Kidney capillary endothelial cell (primary cell): ENCODE results near the gene UGT1A7.

Experiments
- DNase-seq: peaks from one replicate; pipeline ENCODE4 v3.0.0-alpha.2; 2018; ENCODE audit warnings: low spot score

Gene UGT1A7

GRCh38 chr2:233799087-233799665 is 117.5 kb downstream of the UGT1A7 start:
- no peak for DNase-seq

DNA sequence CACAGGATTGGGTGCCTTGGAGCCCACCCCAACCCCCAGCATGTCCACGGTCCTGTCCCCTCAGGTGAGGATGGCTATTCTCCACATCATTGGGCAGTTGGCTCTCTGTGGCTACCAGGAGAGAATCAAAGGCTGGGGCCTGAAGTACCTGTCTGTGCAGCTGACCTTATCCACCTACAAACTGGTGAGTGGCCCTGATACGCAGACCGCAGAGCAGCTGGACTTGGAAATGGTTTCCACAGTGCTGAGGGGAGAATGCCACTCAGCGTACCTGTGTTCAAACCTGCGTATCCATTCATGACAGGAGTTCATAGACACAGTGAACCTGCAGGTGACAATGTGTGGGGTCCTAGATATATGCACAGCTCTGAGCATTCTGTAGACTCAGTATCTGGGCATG is 118.0 kb downstream of the UGT1A7 start:
- DNase-seq, result no peak

DNA sequence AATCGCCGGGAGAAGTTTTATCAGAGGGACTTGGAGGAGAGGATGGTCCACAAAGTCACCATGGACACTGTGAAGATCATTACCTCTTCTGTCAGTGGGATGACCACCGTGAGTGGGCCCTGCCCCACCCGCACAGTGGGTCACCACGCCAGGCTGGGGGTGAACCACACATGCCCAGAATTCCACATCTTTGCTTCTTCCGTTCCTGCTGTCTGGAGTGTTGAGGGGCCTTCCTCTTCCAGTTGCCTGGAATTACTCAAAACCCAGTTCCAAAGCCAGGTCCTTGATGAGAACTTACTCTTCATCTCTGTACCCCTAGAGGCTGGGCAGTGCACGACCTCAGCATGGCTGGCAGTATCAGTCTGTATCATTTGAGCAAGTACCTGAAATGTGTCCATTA is 118.5 kb downstream of the UGT1A7 start:
- DNase-seq, result no peak

DNA sequence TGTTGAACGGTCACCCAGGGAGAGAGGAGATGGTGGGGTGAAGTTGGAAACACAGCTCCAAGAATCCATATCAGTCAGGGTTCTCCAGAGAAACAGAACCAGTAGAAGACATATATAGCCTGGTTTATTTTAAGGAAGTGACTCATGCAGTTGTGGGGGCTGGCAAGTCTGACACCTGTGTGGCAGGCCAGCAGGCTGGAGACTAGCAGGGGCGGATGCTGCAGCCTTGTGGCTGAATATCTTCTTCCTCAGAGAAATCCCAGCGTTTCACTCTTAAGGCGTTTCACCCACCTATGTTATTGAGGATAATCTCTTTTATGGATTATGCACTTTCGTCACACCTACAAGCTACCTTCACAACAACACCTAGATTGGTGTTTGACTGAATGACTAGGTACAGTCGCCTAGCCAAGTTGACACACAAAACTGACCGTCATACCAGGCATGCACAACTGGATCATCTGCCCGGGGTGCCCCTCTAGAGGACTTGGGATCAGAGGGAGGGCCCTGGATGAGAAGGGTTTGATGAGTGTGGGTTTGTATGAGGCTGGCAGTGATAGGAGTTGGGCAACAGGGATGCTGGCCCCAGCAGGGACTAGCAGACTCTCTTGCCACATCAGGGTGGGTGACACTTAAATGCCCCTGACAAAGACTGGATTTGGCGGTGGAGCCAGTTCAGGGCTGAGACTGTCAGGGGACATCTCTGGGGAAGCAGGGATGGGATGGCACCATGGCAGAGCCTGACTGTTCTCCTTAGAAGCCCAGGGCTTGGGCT is 119.8 kb downstream of the UGT1A7 start:
- DNase-seq, result no peak

DNA sequence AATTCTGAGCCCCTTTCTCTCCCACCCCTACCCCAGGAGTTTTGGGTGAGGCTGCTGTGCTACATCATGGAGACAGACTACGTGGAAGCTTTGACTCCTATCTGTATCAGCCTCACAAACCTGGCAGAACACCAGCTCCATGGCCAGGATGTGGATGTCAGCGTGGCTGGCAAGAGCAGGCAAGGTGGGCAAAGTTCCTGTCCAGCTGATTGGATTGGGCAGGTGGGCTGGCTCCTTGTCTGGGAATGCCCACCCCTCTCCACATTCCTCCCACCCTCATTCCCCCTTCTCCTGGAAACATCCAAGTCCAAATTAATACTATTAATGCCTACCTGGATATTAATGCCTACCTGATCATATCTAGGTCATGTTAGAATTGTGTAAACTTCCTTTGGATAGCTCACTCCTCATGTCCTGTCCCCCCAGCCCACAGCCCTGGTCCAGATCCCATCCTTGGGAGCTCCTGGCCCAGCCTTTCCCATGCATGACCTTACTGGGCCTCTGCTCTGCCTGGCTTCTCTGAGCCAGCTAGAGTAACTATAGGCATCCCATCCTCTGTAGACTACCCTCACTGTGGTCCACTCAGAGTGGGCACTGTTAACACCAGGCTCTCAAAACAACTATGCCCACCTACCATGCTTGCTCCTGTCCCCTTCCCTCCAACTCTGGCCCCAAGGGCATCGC is 120.6 kb downstream of the UGT1A7 start:
- no peak for DNase-seq

GRCh38 chr2:233803292-233803911 is 121.7 kb downstream of the UGT1A7 start:
- no peak for DNase-seq

DNA sequence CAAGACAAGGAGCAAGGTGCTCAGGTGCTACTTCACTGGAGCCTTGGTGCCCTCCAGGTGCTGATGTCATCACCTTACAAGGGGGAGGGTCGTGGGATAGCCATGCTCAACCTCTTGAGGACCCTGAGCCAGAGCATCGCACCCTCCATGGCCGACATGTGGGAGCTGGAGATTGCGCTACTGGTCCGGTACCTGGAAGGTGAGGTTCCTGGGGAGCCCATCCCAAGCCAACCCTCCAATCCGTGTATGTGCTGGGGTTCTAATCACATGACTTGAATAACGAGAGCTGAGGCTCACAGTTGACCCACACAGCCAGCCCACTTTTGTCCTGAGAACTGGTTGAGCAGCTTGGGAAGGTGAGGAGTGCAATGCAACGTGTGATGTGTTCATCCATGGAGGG is 122.3 kb downstream of the UGT1A7 start:
- no peak for DNase-seq

DNA sequence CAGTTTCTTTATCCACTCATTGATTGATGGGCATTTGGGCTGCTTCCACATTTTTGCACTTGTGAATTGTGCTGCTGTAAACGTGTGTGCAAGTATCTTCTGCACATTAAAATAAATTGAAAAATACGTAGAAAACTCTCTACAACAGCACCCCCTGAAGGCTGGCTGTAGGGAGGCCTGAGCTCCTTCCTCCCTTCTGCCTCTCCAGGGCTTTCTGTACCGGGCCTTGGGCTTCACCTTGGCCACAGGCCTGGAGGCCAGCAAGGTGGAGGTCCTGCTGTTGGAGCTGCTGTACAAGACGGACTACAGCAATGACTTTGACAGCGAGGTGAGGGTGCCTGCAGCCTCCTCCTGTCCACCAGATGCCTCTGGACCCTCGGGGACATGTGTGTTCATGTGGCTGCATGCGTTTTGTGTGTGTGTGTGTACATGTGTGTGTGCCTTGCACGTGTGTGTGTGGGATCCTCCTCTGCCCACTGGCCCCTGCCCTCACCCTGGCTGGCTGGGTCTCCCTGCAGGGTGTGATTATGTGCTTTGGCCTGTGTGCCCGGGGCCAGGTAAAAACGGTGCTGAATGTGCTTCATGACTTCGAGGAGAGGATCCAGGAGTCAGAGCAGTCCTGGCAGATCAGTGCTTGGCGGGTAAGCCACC is 125.6 kb downstream of the UGT1A7 start:
- DNase-seq, result no peak

DNA sequence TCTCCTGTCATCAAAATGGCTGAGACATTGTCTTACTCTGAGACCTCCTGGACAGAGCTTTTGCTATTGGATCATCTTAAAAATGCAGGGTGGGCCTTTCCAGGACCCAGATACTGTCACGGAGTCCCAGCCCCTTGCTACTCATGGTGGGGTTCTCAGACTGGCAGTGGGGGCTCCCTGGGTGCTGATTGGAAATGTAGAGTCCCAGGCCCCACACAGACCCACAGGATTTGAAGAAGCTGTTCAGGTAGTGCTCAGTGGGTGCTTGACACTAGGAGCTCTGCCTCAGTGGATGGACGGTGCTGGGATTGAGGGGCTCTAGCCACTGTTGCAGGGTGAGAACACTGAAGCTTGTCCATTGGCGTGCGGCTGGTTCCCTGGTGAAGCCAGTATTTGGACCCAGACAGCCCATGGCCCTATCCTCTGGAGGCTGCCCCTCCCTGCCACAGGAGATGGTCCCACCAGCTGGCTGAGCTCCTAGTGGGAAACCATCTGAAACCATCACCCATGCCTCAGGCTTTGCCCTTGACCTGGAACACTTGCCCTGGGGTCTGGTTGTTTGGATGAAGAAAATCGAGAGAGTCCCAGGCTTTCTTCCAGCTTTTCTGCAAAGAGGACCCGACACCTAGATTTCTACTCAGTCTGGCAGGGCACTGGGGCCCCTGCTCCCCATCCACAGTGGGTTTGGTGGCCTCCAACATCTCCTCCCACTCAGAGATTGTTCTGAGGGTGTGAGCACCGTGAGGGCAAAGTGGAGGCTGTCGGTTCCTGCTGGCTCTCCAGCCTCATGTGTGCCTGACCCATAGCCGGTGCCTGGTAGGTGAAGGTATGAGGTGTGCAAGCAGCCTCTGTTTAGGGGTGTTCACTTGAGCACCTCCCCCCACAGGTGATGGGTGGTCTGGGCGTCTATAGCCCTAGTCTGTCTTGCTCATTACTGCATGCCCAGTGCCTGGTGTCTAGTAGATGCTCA is 126.5 kb downstream of the UGT1A7 start:
- no peak for DNase-seq

GRCh38 chr2:233810385-233810784 is 128.7 kb downstream of the UGT1A7 start:
- no peak for DNase-seq

DNA sequence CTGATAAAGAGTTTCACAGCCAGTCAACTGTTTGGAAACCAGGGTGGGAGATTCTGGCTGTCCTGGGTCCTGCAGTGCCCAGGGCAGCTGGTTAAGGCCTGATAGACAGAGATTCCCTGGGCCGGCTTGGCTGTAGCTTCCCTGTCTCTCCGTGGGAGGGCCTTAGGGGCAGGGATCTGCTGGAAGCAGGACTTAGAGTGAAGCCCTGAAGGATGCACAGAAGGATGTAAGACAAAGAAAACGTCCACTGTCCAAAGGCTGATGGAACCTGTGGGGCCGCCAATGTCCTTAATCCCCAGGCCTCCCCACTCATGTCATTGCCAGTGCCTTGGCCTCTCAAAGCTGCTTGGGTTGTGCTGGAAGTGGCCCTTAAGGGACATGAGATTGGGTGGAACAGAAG is 129.4 kb downstream of the UGT1A7 start:
- DNase-seq, result no peak

GRCh38 chr2:233811732-233812131 is 130.0 kb downstream of the UGT1A7 start:
- no peak for DNase-seq

GRCh38 chr2:233813236-233814055 is 131.7 kb downstream of the UGT1A7 start:
- no peak for DNase-seq

- DNase-seq, result no peak
These were observed 132.5 kb downstream of the UGT1A7 start for GRCh38 chr2:233814056-233814835.

GRCh38 chr2:233815861-233816260 is 134.2 kb downstream of the UGT1A7 start:
- no peak for DNase-seq

GRCh38 chr2:233816334-233816733 is 134.6 kb downstream of the UGT1A7 start:
- DNase-seq, result no peak

- no peak for DNase-seq
These were observed 135.1 kb downstream of the UGT1A7 start for GRCh38 chr2:233816771-233817170.

DNA sequence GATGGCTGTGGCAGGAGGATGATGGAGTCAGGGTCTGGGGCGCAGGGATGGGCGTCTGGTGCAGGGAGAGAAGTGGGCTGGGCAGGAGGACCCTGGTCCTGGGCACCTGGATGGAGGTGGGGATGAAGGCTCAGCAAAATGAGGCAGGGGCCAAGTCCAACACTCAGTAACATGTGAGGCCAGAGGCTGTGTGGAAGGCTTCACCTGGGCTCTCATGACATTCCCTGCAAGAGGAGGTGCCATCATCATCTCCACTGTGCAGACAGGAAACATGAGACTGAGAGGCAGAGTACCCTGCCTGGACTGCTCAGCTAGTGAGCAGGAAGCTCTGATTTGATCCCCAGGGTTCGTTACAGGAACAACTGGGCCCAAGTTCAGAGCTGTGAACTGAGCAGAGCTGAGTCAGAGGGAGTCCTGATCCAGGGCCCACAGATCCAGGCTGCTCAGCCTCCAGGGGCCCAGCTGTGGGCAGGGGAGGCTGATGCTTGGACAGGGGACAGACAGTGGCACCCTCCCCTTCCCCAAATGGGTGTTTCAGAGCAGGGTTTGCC is 135.7 kb downstream of the UGT1A7 start:
- DNase-seq, result no peak

DNA sequence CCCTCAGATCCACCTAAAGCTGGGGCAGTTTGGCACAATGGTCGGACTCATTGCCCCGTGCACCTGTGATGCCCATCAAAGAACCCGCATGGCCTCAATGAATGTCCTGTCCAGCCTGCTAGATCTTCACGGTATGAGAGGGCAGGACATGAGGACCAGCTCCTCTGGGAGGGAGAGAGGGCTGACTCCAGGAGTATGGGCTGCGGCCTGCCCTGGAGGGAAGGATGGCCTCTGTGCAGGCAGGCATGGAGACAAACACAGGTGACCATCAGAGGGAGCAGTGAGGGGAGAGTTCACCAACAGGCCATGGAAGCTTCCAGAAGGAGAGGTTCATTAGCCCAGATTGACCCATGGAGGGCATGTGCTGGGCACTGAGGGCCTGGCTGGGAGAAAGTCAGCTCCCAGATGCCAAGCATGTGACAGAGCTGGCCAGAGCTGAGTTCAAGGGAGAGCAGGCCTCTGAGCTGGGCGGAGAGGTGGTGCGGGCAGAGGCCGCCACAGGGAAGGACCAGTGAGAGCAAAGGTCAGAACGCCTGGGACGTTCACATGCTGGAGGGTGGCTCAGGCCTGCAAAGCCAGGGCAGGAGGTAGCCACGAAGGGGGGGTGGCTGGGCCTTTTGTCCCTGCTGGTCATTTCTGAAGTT is 136.4 kb downstream of the UGT1A7 start:
- no peak for DNase-seq
